RWPE2 (cell line): ENCODE results near the gene CBX5.
"Not testable (repeated sequence)": the region's sequence is repeated elsewhere in the genome, so short reads cannot be mapped to it uniquely, and the experiment has no call there.

Source experiments
- ATAC-seq: fragments of 200-7000 bp; cut with Tn5 transposase; 3 replicates; pipeline ENCODE4 v1.9.1; 2021; ENCODE audit warnings: low read depth
- DNase-seq: peaks from one replicate; pipeline ENCODE4 v3.0.0-alpha.2; 2020; ENCODE audit warnings: low spot score
- H3K27ac ChIP-seq: fragments of 450-650 bp; 2 replicates; pipeline ENCODE4 v1.5.1; 2017; ENCODE audit warnings: mild to moderate bottlenecking; ENCODE audit not compliant: poor library complexity, severe bottlenecking
- H3K27me3 ChIP-seq: fragments of 250-450 bp; sonication (Bioruptor Pico); 2 replicates; pipeline ENCODE4 v1.5.1; 2021; ENCODE audit warnings: mild to moderate bottlenecking, moderate library complexity; ENCODE audit not compliant: insufficient read depth, poor library complexity, severe bottlenecking
- H3K36me3 ChIP-seq: fragments of 250-450 bp; sonication (Bioruptor Pico); 2 replicates; pipeline ENCODE4 v1.5.1; 2020; ENCODE audit warnings: low read depth, mild to moderate bottlenecking, moderate library complexity
- H3K4me1 ChIP-seq: fragments of 250-450 bp; sonication (Bioruptor Pico); 2 replicates; pipeline ENCODE4 v1.5.1; 2021; ENCODE audit warnings: mild to moderate bottlenecking, moderate library complexity; ENCODE audit not compliant: insufficient read depth, poor library complexity, severe bottlenecking
- H3K4me3 ChIP-seq: fragments of 250-450 bp; sonication (Bioruptor Pico); 2 replicates; pipeline ENCODE4 v1.5.1; 2021; ENCODE audit warnings: mild to moderate bottlenecking, moderate library complexity; ENCODE audit not compliant: severe bottlenecking
- H3K9me3 ChIP-seq: fragments of 250-450 bp; sonication (Bioruptor Pico); 2 replicates; pipeline ENCODE4 v1.5.1; 2021; ENCODE audit warnings: mild to moderate bottlenecking, moderate library complexity; ENCODE audit not compliant: severe bottlenecking
- CTCF ChIP-seq: fragments of 450-650 bp; IDR thresholded peaks from one replicate; pipeline ENCODE4 v1.5.1; 2017; ENCODE audit warnings: mild to moderate bottlenecking, moderate library complexity; ENCODE audit not compliant: poor library complexity, severe bottlenecking

CBX5 gene

GRCh38 chr12:54286042-54287030 lies 6.4 kb upstream of the CBX5 start:
- no peak for TF ChIP-seq CTCF
- H3K36me3 ChIP-seq: peaks cover 70% of the 10 kb centered on the region
- no peaks in the 10 kb centered on the region for H3K9me3 ChIP-seq
- H3K27me3 ChIP-seq: no peaks in the 10 kb centered on the region
- peak overlapping the region; percentile 86 for H3K27ac ChIP-seq
- no peak overlapping the region for H3K4me3 ChIP-seq
- H3K4me1 ChIP-seq: peaks cover 42% of the 10 kb centered on the region
- peak; percentile 42 for ATAC-seq
- DNase-seq: no peak

GRCh38 chr12:54285150-54286041 lies 5.5 kb upstream of the CBX5 start:
- Histone ChIP-seq H3K27me3 (no peaks in the 10 kb centered on the region), H3K4me3 (no peak overlapping the region), H3K27ac (peak overlapping the region; percentile 86), H3K4me1 (peaks cover 42% of the 10 kb centered on the region), H3K36me3 (peaks cover 77% of the 10 kb centered on the region), H3K9me3 (no peaks in the 10 kb centered on the region)
- peak; percentile 10 for TF ChIP-seq CTCF
- DNase-seq (no peak), ATAC-seq (no peak)

GRCh38 chr12:54284070-54284780 lies 4.3 kb upstream of the CBX5 start:
- not testable (repeated sequence) for H3K27me3 ChIP-seq, DNase-seq, H3K9me3 ChIP-seq, ATAC-seq
- H3K36me3 ChIP-seq: peaks cover 78% of the 10 kb centered on the region
- peak overlapping the region; percentile 86 for H3K27ac ChIP-seq
- H3K4me3 ChIP-seq: peak overlapping the region; percentile 60
- H3K4me1 ChIP-seq: peaks cover 42% of the 10 kb centered on the region

- no peaks in the 10 kb centered on the region for H3K27me3 ChIP-seq
- H3K36me3 ChIP-seq: peaks cover 87% of the 10 kb centered on the region
- H3K4me1 ChIP-seq: peaks cover 47% of the 10 kb centered on the region
- H3K27ac ChIP-seq: peak overlapping the region; percentile 86
- TF ChIP-seq CTCF: no peak
- ATAC-seq (no peak), DNase-seq (no peak)
- H3K4me3 ChIP-seq: peak overlapping the region; percentile 60
- no peaks in the 10 kb centered on the region for H3K9me3 ChIP-seq
Measured at GRCh38 chr12:54282949-54283593, 3.1 kb upstream of the CBX5 start.

GRCh38 chr12:54281694-54282093 lies 1.8 kb upstream of the CBX5 start:
- peak overlapping the region; percentile 60 for H3K4me3 ChIP-seq
- peaks cover 42% of the 10 kb centered on the region for H3K4me1 ChIP-seq
- H3K36me3 ChIP-seq: peaks cover 82% of the 10 kb centered on the region
- ATAC-seq, DNase-seq, H3K9me3 ChIP-seq, H3K27me3 ChIP-seq: not testable (repeated sequence)
- peak overlapping the region; percentile 86 for H3K27ac ChIP-seq

- not testable (repeated sequence) for H3K9me3 ChIP-seq, H3K27me3 ChIP-seq, ATAC-seq, DNase-seq
- peak overlapping the region; percentile 60 for H3K4me3 ChIP-seq
- H3K27ac ChIP-seq: peak overlapping the region; percentile 86
- H3K36me3 ChIP-seq: peaks cover 82% of the 10 kb centered on the region
- H3K4me1 ChIP-seq: peaks cover 42% of the 10 kb centered on the region
Measured at GRCh38 chr12:54281261-54281638, 1.3 kb upstream of the CBX5 start.
